HepG2 (cell line): ENCODE data around the gene CLIP2. TPM values are rescaled to one million over a fixed set of nuclear protein-coding genes. Genes with fewer than 3 reads are reported as not detected.

Source experiments
- ARID3A ChIP-seq: IDR thresholded peaks from 2 replicates; pipeline ENCODE4 v1.6.1; 2012; ENCODE audit warnings: low read depth, low read length, improper control_type of control experiment
- CCAR2 ChIP-seq: fragments of 200-400 bp; formaldehyde crosslinking; optimal IDR thresholded peaks from 2 replicates; pipeline ENCODE3; 2018; ENCODE audit warnings: low read depth, mild to moderate bottlenecking, low read length, moderate library complexity
- CENPT ChIP-seq: sonication (generic); formaldehyde crosslinking; IDR thresholded peaks from 2 replicates; pipeline ENCODE4 v1.8.0; 2022; ENCODE audit warnings: low read depth, mild to moderate bottlenecking, moderate library complexity, missing genetic modification reagents
- CENPX ChIP-seq: sonication (generic); formaldehyde crosslinking; IDR thresholded peaks from 2 replicates; pipeline ENCODE4 v1.9.0; 2021; ENCODE audit warnings: mild to moderate bottlenecking, missing genetic modification reagents, moderate library complexity
- KLF13 ChIP-seq: sonication (generic); formaldehyde crosslinking; IDR thresholded peaks from 2 replicates; pipeline ENCODE4 v1.4.0; 2020; ENCODE audit warnings: mild to moderate bottlenecking, missing genetic modification reagents
- MAFG ChIP-seq: sonication (generic); formaldehyde crosslinking; IDR thresholded peaks from 2 replicates; pipeline ENCODE4 v1.5.1; 2020; ENCODE audit warnings: mild to moderate bottlenecking, missing genetic modification reagents
- MTF2 ChIP-seq: sonication (generic); formaldehyde crosslinking; IDR thresholded peaks from 2 replicates; pipeline ENCODE4 v1.5.0; 2020; ENCODE audit warnings: missing genetic modification reagents, borderline replicate concordance
- NRL ChIP-seq: sonication (generic); formaldehyde crosslinking; IDR thresholded peaks from 2 replicates; pipeline ENCODE4 v1.5.0; 2020; ENCODE audit warnings: missing genetic modification reagents, mild to moderate bottlenecking, moderate library complexity, borderline replicate concordance
- RBM39 ChIP-seq: fragments of 200-400 bp; formaldehyde crosslinking; IDR thresholded peaks from one replicate; pipeline ENCODE4 v1.6.1; 2018; ENCODE audit warnings: antibody characterized with exemption, mild to moderate bottlenecking, low read depth, low read length; ENCODE audit not compliant: poor library complexity, severe bottlenecking
- ZBTB7B ChIP-seq: sonication (generic); formaldehyde crosslinking; IDR thresholded peaks from 2 replicates; pipeline ENCODE4 v1.4.0; 2020; ENCODE audit warnings: missing genetic modification reagents
- ZNF562 ChIP-seq: sonication (generic); formaldehyde crosslinking; IDR thresholded peaks from 2 replicates; pipeline ENCODE4 v1.8.0; 2022; ENCODE audit warnings: missing genetic modification reagents, borderline replicate concordance
- ZNF674 ChIP-seq: sonication (generic); formaldehyde crosslinking; IDR thresholded peaks from 2 replicates; pipeline ENCODE4 v1.5.0; 2020; ENCODE audit warnings: low read depth, mild to moderate bottlenecking, missing genetic modification reagents
- ZNF775 ChIP-seq: sonication (generic); formaldehyde crosslinking; IDR thresholded peaks from 2 replicates; pipeline ENCODE4 v1.4.0; 2020; ENCODE audit warnings: missing genetic modification reagents, mild to moderate bottlenecking, moderate library complexity, borderline replicate concordance
- ZSCAN22 ChIP-seq: sonication (generic); formaldehyde crosslinking; IDR thresholded peaks from 2 replicates; pipeline ENCODE4 v1.4.0; 2020; ENCODE audit warnings: mild to moderate bottlenecking, missing genetic modification reagents
- polyA plus RNA-seq, 8 experiments: library from polyadenylated mRNA; depleted of rRNA in 3 of 8; stranded (reverse) in 7 of 8; unstranded in 1 of 8; fragments of >200 nt; fragmentation: Illumina TruSeq in 4 of 8; extraction: Trizol in 4 of 8; gene quantifications; 2 replicates each; pipeline versions ENCODE4 v1.2.1 to v1.2.3, GENCODE V29; 2011 to 2016; ENCODE audit warnings: low read depth in 4 of 8, missing spikeins in 1 of 8, mixed read lengths in 1 of 8; ENCODE audit not compliant: insufficient read depth in 1 of 8
- total RNA-seq, 5 experiments: library from RNA; depleted of rRNA; stranded (reverse); fragments of >200 nt; fragmentation: Illumina TruSeq; extraction: Trizol; gene quantifications; 2 replicates each; pipeline ENCODE4 v1.2.3, GENCODE V29; 2016; ENCODE audit warnings: low read depth in 1 of 5
- TF ChIP-seq, protein P1 (sequence below): fragments of 450-650 bp; IDR thresholded peaks from 2 replicates; pipeline ENCODE4 v1.6.1; 2017
- TF ChIP-seq, protein P2 (sequence below): sonication (generic); formaldehyde crosslinking; IDR thresholded peaks from 2 replicates; pipeline ENCODE4 v1.8.1; 2023; ENCODE audit warnings: missing genetic modification reagents, mild to moderate bottlenecking, borderline replicate concordance
- TF ChIP-seq, protein P3 (sequence below): sonication (generic); formaldehyde crosslinking; IDR thresholded peaks from 2 replicates; pipeline ENCODE4 v1.9.0; 2021; ENCODE audit warnings: missing genetic modification reagents, mild to moderate bottlenecking, borderline replicate concordance
- TF ChIP-seq, protein P4 (sequence below): sonication (generic); formaldehyde crosslinking; IDR thresholded peaks from 2 replicates; pipeline ENCODE4 v1.9.0; 2022; ENCODE audit warnings: low read depth, missing genetic modification reagents

Gene CLIP2
- total and polyA plus RNA-seq, 2 of the 13 experiments (the other 11 are each of a cell fraction or from before 2014, with no cell fraction given) = 6.5 to 17.4 TPM

DNA sequence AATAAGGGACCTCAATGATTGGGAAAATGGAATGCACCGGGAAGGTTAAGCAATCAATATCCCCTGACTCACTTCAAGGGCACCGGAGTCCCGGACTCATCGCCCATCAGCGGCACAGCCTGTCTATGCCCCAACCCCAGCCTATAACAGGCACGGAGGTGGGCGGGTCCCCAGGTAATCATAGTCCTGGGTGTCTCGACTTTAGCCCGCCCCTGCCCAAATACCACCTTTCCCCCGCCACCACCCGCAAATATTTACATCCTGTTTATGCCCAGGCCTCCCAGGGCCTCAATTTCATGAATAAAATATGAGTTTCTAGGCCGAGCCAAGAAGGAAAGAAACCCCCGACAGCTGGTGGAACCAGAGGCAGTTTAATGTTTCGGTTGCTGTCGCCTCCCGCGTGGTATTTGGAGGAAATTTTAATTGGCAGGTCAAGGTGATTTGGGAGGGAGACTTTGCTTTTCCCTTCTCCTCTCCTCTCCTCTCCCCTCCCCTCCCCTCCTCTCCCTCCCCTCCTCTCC, 19.4 kb upstream of the CLIP2 start (continued):
- no peak for TF ChIP-seq RBM39
- TF ChIP-seq, protein P1, sequence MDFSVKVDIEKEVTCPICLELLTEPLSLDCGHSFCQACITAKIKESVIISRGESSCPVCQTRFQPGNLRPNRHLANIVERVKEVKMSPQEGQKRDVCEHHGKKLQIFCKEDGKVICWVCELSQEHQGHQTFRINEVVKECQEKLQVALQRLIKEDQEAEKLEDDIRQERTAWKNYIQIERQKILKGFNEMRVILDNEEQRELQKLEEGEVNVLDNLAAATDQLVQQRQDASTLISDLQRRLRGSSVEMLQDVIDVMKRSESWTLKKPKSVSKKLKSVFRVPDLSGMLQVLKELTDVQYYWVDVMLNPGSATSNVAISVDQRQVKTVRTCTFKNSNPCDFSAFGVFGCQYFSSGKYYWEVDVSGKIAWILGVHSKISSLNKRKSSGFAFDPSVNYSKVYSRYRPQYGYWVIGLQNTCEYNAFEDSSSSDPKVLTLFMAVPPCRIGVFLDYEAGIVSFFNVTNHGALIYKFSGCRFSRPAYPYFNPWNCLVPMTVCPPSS = no peak
- TF ChIP-seq MTF2 (CRISPR knock-in tag) = no peak
- TF ChIP-seq ZSCAN22 (CRISPR knock-in tag) = no peak
- TF ChIP-seq CCAR2 = peak; percentile 57
- TF ChIP-seq, protein P2, sequence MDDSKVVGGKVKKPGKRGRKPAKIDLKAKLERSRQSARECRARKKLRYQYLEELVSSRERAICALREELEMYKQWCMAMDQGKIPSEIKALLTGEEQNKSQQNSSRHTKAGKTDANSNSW = no peak
- no peak for TF ChIP-seq ZNF562 (CRISPR knock-in tag)
- no peak for TF ChIP-seq MAFG (CRISPR knock-in tag)
- no peak for TF ChIP-seq CENPX (CRISPR knock-in tag)
- TF ChIP-seq ZNF674 (CRISPR knock-in tag) = no peak
- no peak for TF ChIP-seq KLF13 (CRISPR knock-in tag)
- TF ChIP-seq ZNF775 (CRISPR knock-in tag) = no peak
- TF ChIP-seq CENPT = no peak
- TF ChIP-seq ARID3A = peak; percentile 58
- no peak for TF ChIP-seq NRL (CRISPR knock-in tag)
- TF ChIP-seq ZBTB7B (CRISPR knock-in tag) = peak; percentile 14; the same call in 1 of the 2 replicates
- TF ChIP-seq, protein P3, sequence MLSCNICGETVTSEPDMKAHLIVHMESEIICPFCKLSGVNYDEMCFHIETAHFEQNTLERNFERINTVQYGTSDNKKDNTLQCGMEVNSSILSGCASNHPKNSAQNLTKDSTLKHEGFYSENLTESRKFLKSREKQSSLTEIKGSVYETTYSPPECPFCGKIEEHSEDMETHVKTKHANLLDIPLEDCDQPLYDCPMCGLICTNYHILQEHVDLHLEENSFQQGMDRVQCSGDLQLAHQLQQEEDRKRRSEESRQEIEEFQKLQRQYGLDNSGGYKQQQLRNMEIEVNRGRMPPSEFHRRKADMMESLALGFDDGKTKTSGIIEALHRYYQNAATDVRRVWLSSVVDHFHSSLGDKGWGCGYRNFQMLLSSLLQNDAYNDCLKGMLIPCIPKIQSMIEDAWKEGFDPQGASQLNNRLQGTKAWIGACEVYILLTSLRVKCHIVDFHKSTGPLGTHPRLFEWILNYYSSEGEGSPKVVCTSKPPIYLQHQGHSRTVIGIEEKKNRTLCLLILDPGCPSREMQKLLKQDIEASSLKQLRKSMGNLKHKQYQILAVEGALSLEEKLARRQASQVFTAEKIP = no peak
- TF ChIP-seq, protein P4, sequence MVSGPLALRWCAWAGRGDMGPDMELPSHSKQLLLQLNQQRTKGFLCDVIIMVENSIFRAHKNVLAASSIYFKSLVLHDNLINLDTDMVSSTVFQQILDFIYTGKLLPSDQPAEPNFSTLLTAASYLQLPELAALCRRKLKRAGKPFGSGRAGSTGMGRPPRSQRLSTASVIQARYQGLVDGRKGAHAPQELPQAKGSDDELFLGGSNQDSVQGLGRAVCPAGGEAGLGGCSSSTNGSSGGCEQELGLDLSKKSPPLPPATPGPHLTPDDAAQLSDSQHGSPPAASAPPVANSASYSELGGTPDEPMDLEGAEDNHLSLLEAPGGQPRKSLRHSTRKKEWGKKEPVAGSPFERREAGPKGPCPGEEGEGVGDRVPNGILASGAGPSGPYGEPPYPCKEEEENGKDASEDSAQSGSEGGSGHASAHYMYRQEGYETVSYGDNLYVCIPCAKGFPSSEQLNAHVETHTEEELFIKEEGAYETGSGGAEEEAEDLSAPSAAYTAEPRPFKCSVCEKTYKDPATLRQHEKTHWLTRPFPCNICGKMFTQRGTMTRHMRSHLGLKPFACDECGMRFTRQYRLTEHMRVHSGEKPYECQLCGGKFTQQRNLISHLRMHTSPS (CRISPR knock-in tag) = no peak
